ENCODE results near the gene MOB3B. TPM values are rescaled to one million over a fixed set of nuclear protein-coding genes. Genes with fewer than 3 reads are reported as not detected.

The MOB3B gene
- total RNA-seq, 1 experiment from 2014 or later: 3.0 TPM

DNA sequence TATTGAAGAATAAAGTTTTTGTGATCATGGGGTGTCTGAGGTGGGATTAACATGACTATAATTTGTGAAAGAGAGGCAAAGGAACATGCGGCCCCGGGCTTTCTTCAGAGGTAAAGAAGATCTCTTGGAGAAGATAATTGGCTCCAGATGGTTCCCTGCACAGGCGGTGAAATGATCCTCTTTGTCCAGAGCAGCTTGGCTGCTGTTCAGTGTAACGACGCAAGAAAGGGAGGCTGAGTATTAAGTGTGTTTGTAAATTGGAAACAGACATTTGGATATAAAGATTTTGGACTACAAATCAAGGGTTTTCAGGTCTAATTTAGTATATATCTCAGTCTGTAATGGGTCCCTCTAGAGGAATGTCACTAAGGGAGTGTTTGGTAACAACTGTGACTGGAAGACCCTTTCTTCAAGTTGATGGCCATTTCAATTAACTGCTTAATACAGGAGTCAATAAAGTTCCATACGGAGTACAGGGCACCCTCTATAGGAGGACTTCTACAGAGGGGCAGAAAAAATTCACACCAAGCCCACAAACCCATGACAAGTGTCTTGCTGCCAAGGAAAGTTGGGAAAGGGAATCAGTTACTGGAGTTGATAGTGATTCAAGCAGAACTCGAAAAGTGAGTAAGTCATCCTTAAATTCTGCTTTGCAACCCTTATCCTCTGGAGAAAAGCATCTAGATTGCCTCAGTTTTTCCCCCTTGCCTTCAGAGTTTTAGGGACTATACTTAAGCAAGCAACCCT lies 236.8 kb downstream of the MOB3B start:
- no peak for DNase-seq (ENCODE audit: low read depth)

DNA sequence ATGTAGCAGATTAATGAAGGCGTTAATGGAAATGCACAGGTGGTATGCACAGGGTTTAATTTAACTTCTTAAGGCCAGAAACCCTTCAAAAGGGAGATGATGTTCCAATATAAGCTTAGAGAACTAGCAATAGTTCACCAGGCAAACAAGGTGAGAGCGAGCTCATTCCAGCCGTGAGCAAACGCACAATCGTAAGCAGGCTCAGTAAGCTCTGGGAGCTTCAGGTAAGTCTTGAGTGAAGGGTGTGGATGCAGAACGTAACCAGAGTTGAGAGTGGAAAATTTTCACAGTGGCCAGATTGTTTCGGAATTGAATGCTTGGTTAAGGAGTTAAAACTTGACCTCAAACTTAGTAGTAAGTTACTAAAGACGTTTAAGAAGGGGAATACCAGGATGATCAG lies 238.3 kb downstream of the MOB3B start:
- no peak for DNase-seq (ENCODE audit: low read depth)

- DNase-seq (ENCODE audit: low read depth): no peak
Measured at GRCh38 chr9:27282269-27282668, 247.3 kb downstream of the MOB3B start.

- no peak for DNase-seq (ENCODE audit: low read depth)
Measured at GRCh38 chr9:27280860-27281259, 248.8 kb downstream of the MOB3B start.

DNA sequence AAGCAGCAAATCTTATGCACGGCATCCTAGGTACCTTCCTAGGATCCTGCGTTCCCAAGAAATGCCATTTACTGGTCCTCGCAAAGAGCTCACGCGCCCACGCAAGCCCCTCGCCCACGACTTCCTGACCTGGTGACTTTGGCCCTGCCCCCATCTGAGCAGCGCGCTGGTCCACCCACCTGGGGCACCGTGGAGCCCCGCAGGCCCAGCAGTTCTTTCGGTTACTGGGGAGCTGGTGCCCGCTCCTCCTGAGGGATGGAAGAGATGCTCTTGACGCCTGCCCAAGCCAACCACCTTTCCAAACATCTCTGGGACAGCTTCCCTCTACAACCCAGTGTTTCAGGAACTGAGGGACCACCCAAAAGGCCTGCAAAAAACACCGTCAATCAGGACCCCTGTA lies 249.4 kb downstream of the MOB3B start:
- no peak for DNase-seq (ENCODE audit: low read depth)

DNA sequence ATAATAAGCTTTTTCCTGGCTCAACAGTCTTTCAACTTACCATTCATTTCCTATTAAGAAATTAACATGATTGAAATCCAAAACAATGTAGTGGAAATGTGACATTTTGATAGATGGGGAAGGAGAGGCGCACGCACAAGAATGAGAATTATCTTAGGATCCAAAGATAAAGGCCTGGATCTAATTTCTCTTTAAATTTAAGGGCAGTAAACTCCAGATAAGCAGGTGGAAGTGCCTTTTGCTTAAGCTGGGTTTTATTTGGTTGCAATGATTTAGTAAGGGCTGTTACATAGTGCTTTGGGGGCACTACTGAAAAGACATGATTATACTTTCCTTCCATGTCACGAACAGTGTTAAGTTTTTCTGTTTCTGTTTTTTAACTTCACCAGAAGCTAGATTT lies 250.0 kb downstream of the MOB3B start:
- no peak for DNase-seq (ENCODE audit: low read depth)

- DNase-seq (ENCODE audit: low read depth): no peak
Measured at GRCh38 chr9:27278374-27278773, 251.2 kb downstream of the MOB3B start.

DNA sequence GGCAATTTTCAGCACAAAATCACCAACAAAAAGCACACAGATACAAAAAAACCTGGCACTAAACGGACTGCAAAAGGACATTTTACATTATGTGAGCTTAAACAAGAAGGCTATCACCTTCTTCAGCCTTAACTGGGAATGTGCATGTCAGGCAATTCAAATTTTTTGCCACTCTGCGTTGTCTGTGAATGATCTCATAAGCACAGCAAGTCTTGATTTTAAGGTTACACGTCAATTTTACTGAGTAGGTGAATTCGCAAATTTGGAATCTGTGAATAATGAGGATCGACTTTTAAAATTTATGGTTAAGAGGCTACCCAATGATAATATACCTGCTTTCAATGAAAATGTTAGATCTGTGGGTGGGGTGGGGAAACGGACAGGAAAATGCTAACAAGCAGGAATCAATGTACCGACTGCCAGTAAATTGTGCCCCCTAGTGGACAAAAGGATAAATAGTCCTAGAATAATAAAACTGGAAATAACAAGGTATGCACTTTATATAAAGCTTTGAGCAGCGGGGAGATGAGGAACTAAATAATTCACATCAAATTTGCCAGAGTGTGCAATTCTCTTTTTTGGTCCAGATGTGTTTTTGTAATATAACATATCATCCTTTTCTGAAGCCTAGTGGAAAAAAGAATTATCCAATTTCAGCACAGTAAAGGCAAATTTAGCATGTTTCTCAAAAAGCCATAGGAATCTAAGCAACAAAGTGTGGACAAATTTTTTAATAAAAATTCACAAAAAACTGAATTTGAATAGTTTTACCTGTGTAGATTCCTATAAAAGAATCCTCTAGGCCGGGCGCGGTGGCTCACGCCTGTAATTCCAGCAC lies 253.2 kb downstream of the MOB3B start:
- DNase-seq (ENCODE audit: low read depth): peak; percentile 54

Other genes with a start within 250 kb of the MOB3B start
- not detected in 2 replicates for gene EQTN, start 232.7 kb downstream of the MOB3B start, total RNA-seq (2014; rRNA removed; shearing (Covaris generic))
- gene IFNK, start 5.5 kb downstream of the MOB3B start, total RNA-seq (2014; rRNA removed; shearing (Covaris generic)): not detected in 2 replicates
- 6.1 and 6.4 TPM in 2 replicates for gene C9orf72, start 43.7 kb upstream of the MOB3B start, total RNA-seq (2014; rRNA removed; shearing (Covaris generic))

All from HT1080 (cell line).